ENCODE data around the gene STX10. TPM values are rescaled to one million over a fixed set of nuclear protein-coding genes. Genes with fewer than 3 reads are reported as not detected.
A peak's percentile ranks its signal among the peaks of the same experiment; 100 is the strongest.

STX10 gene
- total and polyA plus RNA-seq, 8 donors: 63.6 to 94.8 (median 72.5) TPM

- Histone ChIP-seq H3K36me3 (peaks cover 0 to 34% of the 10 kb centered on the region in 2 donors), H3K27ac (peak overlapping the region; percentile 82 to 98), H3K27me3 (no peaks in the 10 kb centered on the region), H3K4me1 (peaks cover 13 to 54% of the 10 kb centered on the region in 2 donors), H3K9me3 (no peaks in the 10 kb centered on the region), H3K4me3 (peak overlapping the region; percentile 7 to 50)
- peak in 1 of 4 donors; percentile 94 for DNase-seq
- peak; percentile 73 to 77 for TF ChIP-seq CTCF (IDR thresholded peaks at IDR 0.05)
- intact Hi-C loops (cut with DNase I): no loop called here
- peak; percentile 29 for ATAC-seq
Measured at GRCh38 chr19:13104360-13104847, 45.8 kb downstream of the STX10 start.

- intact Hi-C loops (cut with DNase I): no loop called here
Measured at GRCh38 chr19:13103581-13104359, 46.4 kb downstream of the STX10 start.

GRCh38 chr19:13102666-13103580, 47.3 kb downstream of the STX10 start, which contains the start of gene LYL1:
LYL1 (minus strand) TSS chr19:13102858; CDS start chr19:13101171, 1,687 bp downstream.
- Histone ChIP-seq H3K27me3 (no peaks in the 10 kb centered on the region), H3K27ac (peak within 1 kb of the TSS; percentile 82 to 98), H3K4me3 (peak within 1 kb of the TSS; percentile 42 to 50), H3K4me1 (peaks cover 13 to 65% of the 10 kb centered on the region in 2 donors), H3K9me3 (no peaks in the 10 kb centered on the region), H3K36me3 (peaks cover 0 to 22% of the 10 kb centered on the region in 2 donors)
- ATAC-seq (peak; percentile 66), DNase-seq (peak in 3 of 4 donors; percentile 74 to 96 (median 88))
- no peak for TF ChIP-seq CTCF (IDR thresholded peaks at IDR 0.05)
- intact Hi-C loops (cut with DNase I): no loop called here

More at GRCh38 chr19:13103581-13104359, 46.4 kb downstream of the STX10 start:
- DNase-seq (no peak), ATAC-seq (no peak)
- no peaks in the 10 kb centered on the region for H3K9me3 ChIP-seq
- H3K27ac ChIP-seq: peak overlapping the region; percentile 82 to 98
- H3K4me3 ChIP-seq: peak overlapping the region in 1 of 2 donors; percentile 50
- H3K27me3 ChIP-seq: no peaks in the 10 kb centered on the region
- TF ChIP-seq CTCF (IDR thresholded peaks at IDR 0.05): no peak
- H3K36me3 ChIP-seq: peaks cover 0 to 28% of the 10 kb centered on the region in 2 donors
- peaks cover 13 to 61% of the 10 kb centered on the region in 2 donors for H3K4me1 ChIP-seq

GRCh38 chr19:13102416-13102665, 47.8 kb downstream of the STX10 start:
- no peak for TF ChIP-seq CTCF (IDR thresholded peaks at IDR 0.05)
- Histone ChIP-seq H3K27me3 (no peaks in the 10 kb centered on the region), H3K27ac (peak overlapping the region; percentile 82 to 98), H3K4me3 (peak overlapping the region; percentile 42 to 50), H3K4me1 (peaks cover 13 to 67% of the 10 kb centered on the region in 2 donors), H3K36me3 (peaks cover 0 to 17% of the 10 kb centered on the region in 2 donors), H3K9me3 (no peaks in the 10 kb centered on the region)
- DNase-seq (no peak), ATAC-seq (no peak)
- intact Hi-C loops (cut with DNase I): no loop called here

All from left lung (tissue), 10 donors.